Astrocyte of the cerebellum (primary cell): ENCODE results near the gene TMEM125.

Experiments
- DNase-seq: peaks from one replicate; pipeline ENCODE4 v3.0.0-alpha.2; 2011; ENCODE audit warnings: low read depth
- H3K4me3 ChIP-seq: 2 replicates; pipeline ENCODE4 v1.5.1; 2011; ENCODE audit warnings: mild to moderate bottlenecking, low read depth, low read length, moderate library complexity
- in situ Hi-C: cut with HindIII; loops from 2 replicates; pipeline ENCODE4 v1.10.0; 2017; ENCODE audit warnings: low sequenced_read_pairs
- TF ChIP-seq, protein P1 (sequence below): IDR thresholded peaks from 2 replicates; pipeline ENCODE4 v1.5.1; 2012; ENCODE audit warnings: low read length, low read depth, moderate library complexity, mild to moderate bottlenecking; ENCODE audit errors: missing control alignments

TMEM125 gene

DNA sequence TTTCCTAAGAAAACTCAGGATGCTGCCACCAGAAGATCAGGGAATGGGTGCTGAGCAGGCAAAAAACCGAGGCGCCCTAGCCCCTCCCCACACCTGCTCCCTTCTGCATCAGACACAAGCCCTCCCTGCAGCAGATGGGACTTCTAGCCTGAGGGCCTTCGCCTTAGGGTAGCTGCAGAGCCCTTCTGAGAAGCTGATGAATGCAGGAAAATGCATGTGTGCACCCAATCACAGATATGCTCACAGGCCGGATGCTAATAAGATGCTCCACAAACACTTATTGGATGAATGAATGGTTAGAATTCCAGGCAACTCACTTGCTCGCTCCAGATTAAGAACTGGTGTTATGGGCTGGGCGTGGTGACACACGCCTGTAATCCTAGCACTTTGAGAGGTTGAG is 22.4 kb downstream of the TMEM125 start:
- TF ChIP-seq, protein P1, sequence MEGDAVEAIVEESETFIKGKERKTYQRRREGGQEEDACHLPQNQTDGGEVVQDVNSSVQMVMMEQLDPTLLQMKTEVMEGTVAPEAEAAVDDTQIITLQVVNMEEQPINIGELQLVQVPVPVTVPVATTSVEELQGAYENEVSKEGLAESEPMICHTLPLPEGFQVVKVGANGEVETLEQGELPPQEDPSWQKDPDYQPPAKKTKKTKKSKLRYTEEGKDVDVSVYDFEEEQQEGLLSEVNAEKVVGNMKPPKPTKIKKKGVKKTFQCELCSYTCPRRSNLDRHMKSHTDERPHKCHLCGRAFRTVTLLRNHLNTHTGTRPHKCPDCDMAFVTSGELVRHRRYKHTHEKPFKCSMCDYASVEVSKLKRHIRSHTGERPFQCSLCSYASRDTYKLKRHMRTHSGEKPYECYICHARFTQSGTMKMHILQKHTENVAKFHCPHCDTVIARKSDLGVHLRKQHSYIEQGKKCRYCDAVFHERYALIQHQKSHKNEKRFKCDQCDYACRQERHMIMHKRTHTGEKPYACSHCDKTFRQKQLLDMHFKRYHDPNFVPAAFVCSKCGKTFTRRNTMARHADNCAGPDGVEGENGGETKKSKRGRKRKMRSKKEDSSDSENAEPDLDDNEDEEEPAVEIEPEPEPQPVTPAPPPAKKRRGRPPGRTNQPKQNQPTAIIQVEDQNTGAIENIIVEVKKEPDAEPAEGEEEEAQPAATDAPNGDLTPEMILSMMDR, result no peak
- DNase-seq, result no peak
- H3K4me3 ChIP-seq, result no peak overlapping the region
- in situ Hi-C loops, result no loop called here

GRCh38 chr1:43292679-43293078 is 22.9 kb downstream of the TMEM125 start:
- in situ Hi-C loops, result no loop called here
- TF ChIP-seq, protein P1, result no peak
- no peak for DNase-seq
- no peak overlapping the region for H3K4me3 ChIP-seq

DNA sequence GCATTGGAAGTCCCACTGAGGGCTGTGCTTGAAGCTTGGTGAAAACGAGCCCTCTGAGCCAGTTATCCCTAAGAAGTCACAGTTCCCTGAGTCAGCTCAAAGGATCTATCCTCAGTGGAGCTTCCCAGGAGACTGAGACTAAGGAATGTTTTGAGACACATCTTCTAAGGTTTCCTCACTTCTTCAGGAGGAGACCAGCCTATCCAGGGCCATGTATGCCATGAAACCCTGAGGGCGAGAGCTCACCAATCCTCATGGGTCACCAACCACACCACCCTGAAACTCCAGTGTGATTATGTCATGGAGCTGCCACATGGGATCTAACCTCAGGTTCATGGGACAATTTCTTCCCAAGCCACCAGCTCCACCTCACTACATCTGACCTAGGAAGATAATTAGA is 23.4 kb downstream of the TMEM125 start:
- in situ Hi-C loops, result no loop called here
- TF ChIP-seq, protein P1, result no peak
- no peak for DNase-seq
- no peak overlapping the region for H3K4me3 ChIP-seq

GRCh38 chr1:43293896-43294760 is 24.3 kb downstream of the TMEM125 start:
- TF ChIP-seq, protein P1, result no peak
- DNase-seq, result peak; percentile 11
- in situ Hi-C loops, result no loop called here
- no peak overlapping the region for H3K4me3 ChIP-seq

DNA sequence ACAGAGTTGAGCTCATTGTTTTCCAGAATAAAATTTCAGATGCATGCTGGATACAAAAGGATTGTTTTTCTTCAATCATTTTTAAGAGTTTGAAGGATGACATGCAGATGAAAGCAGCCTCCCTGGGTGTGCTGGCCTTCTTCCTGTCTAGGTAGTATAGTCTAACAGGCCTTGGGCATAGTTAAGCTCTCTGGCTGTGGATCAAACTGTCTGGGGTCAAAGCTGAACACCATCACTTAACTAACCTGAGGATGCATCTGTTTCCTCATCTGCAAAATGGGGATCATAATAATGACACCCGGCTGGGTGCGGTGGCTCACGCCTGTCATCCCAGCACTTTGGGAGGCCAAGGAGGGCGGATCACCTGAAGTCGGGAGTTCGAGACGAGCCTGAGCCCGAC is 25.0 kb downstream of the TMEM125 start:
- no peak overlapping the region for H3K4me3 ChIP-seq
- TF ChIP-seq, protein P1, result no peak
- in situ Hi-C loops, result no loop called here
- no peak for DNase-seq

DNA sequence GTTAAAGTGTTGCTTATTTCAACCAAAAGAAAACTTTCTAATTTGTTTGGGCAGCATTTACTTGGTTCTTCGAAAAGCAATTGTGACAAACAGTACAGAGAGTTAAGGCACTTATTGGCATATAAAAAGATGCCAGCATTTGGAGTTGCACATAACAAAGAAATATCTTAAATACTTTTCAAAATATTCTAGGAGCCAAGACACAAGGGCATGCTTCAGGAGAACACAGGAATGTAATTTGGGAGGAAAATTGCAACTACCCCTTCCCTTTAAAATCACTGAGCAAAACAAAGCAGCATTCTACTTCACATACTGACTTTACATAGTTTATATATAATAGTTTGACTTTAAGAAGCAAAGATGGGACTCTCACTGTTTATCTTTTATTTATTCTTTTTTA is 26.4 kb downstream of the TMEM125 start:
- DNase-seq, result no peak
- TF ChIP-seq, protein P1, result no peak
- in situ Hi-C loops, result no loop called here
- no peak overlapping the region for H3K4me3 ChIP-seq
